WI38 (cell line): ENCODE data around the gene RTN1.

Experiments used
- H3K4me3 ChIP-seq: 2 replicates; pipeline ENCODE4 v1.5.1; 2011; ENCODE audit warnings: low read depth, mild to moderate bottlenecking, control low read depth, low read length
- TF ChIP-seq, protein P1 (sequence below): IDR thresholded peaks from 2 replicates; pipeline ENCODE4 v1.5.1; 2012; ENCODE audit warnings: low read depth, mild to moderate bottlenecking, control low read depth, low read length

RTN1 gene

DNA sequence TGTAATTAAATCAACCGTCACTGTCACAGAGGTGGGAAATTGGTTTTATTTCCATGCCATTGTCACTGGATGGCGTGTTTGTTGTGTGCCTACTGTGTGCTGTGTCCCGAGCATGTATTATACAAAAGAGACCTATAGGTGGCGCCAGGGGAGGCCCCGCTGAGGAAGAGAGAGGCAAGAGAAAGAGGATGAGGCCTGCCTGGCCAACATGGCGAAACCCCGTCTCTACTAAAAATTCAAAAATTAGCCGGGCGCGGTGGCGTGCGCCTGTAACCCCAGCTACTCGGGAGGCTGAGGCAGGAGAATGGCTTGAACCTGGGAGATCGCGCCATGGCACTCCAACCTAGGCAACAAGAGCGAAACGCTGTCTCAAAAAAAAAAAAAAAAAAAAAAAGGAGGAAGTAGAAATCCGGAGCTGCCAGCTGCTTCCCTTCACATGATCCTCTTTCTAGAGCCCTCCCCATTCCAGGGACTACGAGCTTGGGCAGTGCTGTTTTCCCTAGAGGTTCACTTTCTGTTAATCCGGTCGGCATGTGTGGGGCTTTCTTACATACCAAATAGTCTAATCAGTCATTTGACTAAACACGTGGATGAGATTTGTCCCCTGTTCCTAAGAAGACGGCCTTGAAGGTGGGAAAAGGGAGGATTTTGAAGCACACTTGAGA lies 287.6 kb downstream of the RTN1 start:
- TF ChIP-seq, protein P1, sequence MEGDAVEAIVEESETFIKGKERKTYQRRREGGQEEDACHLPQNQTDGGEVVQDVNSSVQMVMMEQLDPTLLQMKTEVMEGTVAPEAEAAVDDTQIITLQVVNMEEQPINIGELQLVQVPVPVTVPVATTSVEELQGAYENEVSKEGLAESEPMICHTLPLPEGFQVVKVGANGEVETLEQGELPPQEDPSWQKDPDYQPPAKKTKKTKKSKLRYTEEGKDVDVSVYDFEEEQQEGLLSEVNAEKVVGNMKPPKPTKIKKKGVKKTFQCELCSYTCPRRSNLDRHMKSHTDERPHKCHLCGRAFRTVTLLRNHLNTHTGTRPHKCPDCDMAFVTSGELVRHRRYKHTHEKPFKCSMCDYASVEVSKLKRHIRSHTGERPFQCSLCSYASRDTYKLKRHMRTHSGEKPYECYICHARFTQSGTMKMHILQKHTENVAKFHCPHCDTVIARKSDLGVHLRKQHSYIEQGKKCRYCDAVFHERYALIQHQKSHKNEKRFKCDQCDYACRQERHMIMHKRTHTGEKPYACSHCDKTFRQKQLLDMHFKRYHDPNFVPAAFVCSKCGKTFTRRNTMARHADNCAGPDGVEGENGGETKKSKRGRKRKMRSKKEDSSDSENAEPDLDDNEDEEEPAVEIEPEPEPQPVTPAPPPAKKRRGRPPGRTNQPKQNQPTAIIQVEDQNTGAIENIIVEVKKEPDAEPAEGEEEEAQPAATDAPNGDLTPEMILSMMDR: no peak

DNA sequence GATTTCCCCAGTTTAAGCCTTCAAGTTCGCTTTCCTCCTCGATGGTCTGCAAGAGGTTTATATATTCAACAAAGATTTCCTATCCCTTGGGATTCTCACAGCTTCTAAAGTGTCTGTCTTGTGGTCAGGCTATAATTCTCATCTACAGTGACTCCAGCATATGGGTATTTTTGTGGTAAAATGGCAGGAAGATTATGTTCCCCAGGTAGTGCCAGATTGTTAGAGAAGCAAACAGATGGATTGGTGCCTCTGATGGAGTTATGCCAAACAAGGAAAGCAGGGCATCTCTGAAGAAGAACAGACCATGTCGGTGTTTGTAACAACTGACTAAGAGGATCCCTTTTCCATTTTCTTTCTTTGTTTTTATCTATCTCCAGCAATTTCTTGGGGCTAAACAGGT lies 288.4 kb downstream of the RTN1 start:
- TF ChIP-seq, protein P1: no peak
- H3K4me3 ChIP-seq: no peak overlapping the region

More for the DNA sequence above, 287.6 kb downstream of the RTN1 start:
- H3K4me3 ChIP-seq: no peak overlapping the region

DNA sequence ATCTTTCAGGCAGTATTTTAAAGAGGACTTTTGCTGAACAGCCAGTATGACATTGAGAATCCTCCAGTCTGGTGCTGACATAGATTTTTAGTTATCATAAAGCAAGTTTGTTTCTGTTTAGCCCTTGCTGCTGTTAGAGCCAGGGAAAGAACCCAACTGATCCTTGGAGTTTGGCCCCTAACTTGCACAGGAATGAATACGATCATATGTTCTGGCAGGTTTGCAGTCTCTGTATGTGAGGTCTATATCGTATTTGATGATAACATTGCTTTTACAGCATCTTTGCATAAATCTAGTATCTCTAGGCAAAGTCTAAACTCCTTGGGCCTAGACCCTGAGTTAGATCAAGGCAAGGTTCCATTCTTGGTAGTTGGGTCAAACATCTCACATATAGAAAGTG lies 289.7 kb downstream of the RTN1 start:
- H3K4me3 ChIP-seq: no peak overlapping the region

DNA sequence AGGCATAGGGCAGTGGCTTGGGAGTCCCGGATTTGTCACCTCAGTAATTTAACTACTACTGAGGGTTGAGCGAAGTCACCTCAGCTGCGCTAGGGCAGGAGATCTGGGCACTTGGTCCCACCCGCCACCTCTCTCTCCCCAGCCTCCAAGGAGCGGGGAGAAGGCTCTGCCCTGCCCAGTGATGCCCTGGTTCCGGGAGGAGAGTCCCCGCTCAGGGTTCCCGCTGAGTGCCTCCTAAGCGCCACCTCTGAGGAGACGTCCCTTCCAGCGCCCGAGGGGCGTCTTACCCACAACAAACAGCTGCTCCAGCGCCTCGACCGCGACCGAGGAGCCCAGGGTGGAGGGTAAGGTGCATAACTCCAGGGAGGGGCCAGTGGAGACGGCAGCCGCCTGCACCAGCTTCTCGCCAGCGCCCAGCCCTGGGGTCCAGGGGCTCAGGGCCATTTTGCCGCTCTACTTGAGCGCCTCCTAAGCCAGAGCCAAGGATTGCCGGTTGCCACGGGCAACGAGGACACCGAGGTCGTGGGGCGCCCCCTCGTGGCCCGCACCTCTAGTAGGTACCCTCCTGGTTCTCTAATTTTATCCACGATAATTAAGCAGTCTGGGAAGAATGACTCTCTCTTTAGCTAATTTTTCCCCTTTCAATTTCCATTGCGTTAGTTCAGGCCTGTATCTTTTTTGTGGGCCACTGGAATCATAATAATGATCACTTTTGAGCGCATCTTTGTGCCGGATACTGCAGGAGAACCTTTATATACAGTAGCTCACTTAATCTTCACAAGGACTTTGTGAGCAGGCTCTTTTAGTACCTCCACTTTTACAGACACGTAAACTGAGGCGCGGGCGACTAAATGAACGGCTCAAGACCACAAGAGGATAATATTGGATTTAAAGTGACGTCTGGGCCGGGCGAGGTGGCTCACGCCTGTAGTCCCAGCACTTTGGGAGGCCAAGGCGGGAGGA lies 294.0 kb downstream of the RTN1 start, which contains the start of gene CCDC175:
Gene CCDC175 (minus strand): TSS at position 481 of the 963 bp plus-strand sequence. CDS start 37 bp downstream, at position 444.
- H3K4me3 ChIP-seq: peak within 1 kb of the TSS; percentile 53
- TF ChIP-seq, protein P1: peak; percentile 79

More for the DNA sequence above, 289.7 kb downstream of the RTN1 start:
- TF ChIP-seq, protein P1: no peak

DNA sequence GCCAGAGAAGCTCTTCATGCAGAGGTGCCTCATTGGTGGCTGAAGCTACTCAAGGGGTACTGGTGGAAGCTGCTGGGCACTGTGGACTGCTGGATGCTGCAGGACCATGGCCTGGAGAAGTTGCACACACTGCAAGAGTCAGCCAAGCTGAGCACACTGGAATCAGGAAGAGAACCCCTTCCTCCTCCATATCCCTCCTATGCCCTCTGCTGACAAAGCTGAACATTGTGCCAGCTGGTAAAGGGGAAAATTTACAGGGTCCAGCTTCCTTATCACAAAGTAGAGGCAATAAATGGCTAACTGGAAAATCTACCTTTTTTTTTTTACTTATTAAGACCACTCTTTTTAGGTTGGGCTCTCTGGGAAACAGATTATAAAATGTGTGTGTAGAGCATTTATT lies 300.5 kb downstream of the RTN1 start:
- no peak overlapping the region for H3K4me3 ChIP-seq
- TF ChIP-seq, protein P1: no peak

DNA sequence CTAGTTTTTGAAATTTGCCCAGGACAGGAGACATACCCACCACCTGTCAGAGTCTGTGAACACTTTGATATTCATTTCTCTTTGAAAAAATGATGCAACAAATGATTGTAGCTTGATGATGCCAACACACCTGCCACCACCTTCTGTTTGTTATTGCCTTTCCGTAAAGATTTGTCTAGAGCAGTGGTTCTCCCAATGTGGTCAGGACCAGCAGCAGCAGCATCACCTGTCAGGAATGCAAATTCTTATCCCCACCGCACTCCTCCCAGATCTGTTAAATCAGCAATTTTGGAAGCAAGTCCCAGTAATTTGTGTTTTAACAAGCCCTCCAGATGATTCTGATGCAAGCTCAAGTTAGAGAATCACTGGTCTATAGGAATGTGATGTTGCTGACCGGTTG lies 303.9 kb downstream of the RTN1 start:
- no peak overlapping the region for H3K4me3 ChIP-seq
- TF ChIP-seq, protein P1: no peak

DNA sequence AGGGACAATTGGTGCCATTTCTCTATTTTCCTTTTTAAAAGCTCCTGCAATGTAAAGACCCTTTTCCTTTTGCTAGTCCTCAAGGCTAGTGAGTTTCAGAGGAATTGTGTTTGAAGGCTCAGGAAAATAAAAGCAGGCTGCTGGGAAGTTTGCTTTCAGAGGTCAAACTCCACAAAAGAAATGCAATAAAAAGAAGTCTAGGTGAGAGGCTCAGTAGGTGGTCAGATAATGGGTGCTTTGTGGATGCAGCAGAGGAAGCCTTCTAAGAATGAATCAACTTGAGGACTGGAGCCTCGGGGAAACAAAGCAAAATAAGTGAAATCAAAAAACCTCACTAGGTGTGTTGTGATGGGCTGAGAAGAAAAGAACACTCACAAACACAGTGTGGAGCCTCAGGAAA lies 304.3 kb downstream of the RTN1 start:
- no peak overlapping the region for H3K4me3 ChIP-seq
- TF ChIP-seq, protein P1: no peak
